WTC11 (cell line): ENCODE results near the gene SPSB2. TPM values are rescaled to one million over a fixed set of nuclear protein-coding genes. Genes with fewer than 3 reads are reported as not detected.
A peak's percentile ranks its signal among the peaks of the same experiment; 100 is the strongest.

Experiments used
- ATAC-seq: fragments of 200-7000 bp; cut with Tn5 transposase; 2 replicates; pipeline ENCODE4 v1.10.0; 2021; ENCODE audit warnings: mild to moderate bottlenecking, moderate library complexity
- CTCF ChIA-PET: fragments of 300-600 bp; sonication (Branson Sonifier 250); formaldehyde crosslinking; loops from one replicate; lab custom pipeline; 2021; ENCODE audit warnings: antibody characterized with exemption; lab: Charles Lee
- POLR2A ChIA-PET: fragments of 350-600 bp; sonication (Branson Sonifier 250); formaldehyde crosslinking; loops from one replicate; lab custom pipeline; 2021; ENCODE audit warnings: antibody characterized with exemption; lab: Charles Lee
- DNase-seq: peaks from one replicate; pipeline ENCODE4 v3.0.0; 2021; ENCODE audit warnings: low spot score
- H3K27ac Mint-ChIP-seq: 2 replicates; pipeline ENCODE4 v1.8.0; 2021; ENCODE audit warnings: mixed read lengths
- H3K27me3 Mint-ChIP-seq: 2 replicates; pipeline ENCODE4 v1.8.0; 2021; ENCODE audit warnings: low read depth, mild to moderate bottlenecking, moderate library complexity, mixed read lengths
- H3K36me3 Mint-ChIP-seq: 2 replicates; pipeline ENCODE4 v1.8.0; 2021; ENCODE audit warnings: mixed read lengths
- H3K4me1 Mint-ChIP-seq: 2 replicates; pipeline ENCODE4 v1.8.0; 2022; ENCODE audit warnings: mixed read lengths
- H3K4me3 Mint-ChIP-seq: 2 replicates; pipeline ENCODE4 v1.8.0; 2021; ENCODE audit warnings: mild to moderate bottlenecking, moderate library complexity, mixed read lengths
- H3K9me3 Mint-ChIP-seq: 2 replicates; pipeline ENCODE4 v1.8.0; 2021; ENCODE audit warnings: mixed read lengths
- ATF2 ChIP-seq: sonication (generic); formaldehyde crosslinking; IDR thresholded peaks from 2 replicates; pipeline ENCODE4 v1.8.1; 2022; ENCODE audit warnings: low read depth, missing genetic modification reagents, borderline replicate concordance
- ATF3 ChIP-seq: sonication (generic); formaldehyde crosslinking; conservative IDR thresholded peaks from 2 replicates; pipeline ENCODE4 v1.8.1; 2022; ENCODE audit warnings: mild to moderate bottlenecking, missing genetic modification reagents
- CREB1 ChIP-seq: sonication (generic); formaldehyde crosslinking; IDR thresholded peaks from 2 replicates; pipeline ENCODE4 v1.8.0; 2023; ENCODE audit warnings: mild to moderate bottlenecking, missing genetic modification reagents
- EMX1 ChIP-seq: fragments of 250-450 bp; sonication (Bioruptor Pico); IDR thresholded peaks from 2 replicates; pipeline ENCODE4 v1.8.0; 2021; ENCODE audit warnings: mild to moderate bottlenecking
- FOXJ3 ChIP-seq: sonication (generic); formaldehyde crosslinking; IDR thresholded peaks from 2 replicates; pipeline ENCODE4 v1.9.0; 2021; ENCODE audit warnings: missing genetic modification reagents, mild to moderate bottlenecking, borderline replicate concordance
- FOXP1 ChIP-seq: sonication (generic); formaldehyde crosslinking; IDR thresholded peaks from 2 replicates; pipeline ENCODE4 v1.8.0; 2022; ENCODE audit warnings: missing genetic modification reagents, mild to moderate bottlenecking, moderate library complexity, borderline replicate concordance
- GABPB1 ChIP-seq: sonication (generic); formaldehyde crosslinking; IDR thresholded peaks from 2 replicates; pipeline ENCODE4 v1.8.1; 2023; ENCODE audit warnings: mild to moderate bottlenecking, missing genetic modification reagents
- JUN ChIP-seq: sonication (generic); formaldehyde crosslinking; IDR thresholded peaks from 2 replicates; pipeline ENCODE4 v1.8.0; 2023; ENCODE audit warnings: mild to moderate bottlenecking, missing genetic modification reagents
- MLX ChIP-seq: sonication (generic); formaldehyde crosslinking; IDR thresholded peaks from 2 replicates; pipeline ENCODE4 v1.8.1; 2023; ENCODE audit warnings: mild to moderate bottlenecking, missing genetic modification reagents, moderate library complexity
- NFE2L1 ChIP-seq: sonication (generic); formaldehyde crosslinking; IDR thresholded peaks from 2 replicates; pipeline ENCODE4 v1.8.1; 2023; ENCODE audit warnings: missing genetic modification reagents
- NR3C1 ChIP-seq: sonication (generic); formaldehyde crosslinking; conservative IDR thresholded peaks from 2 replicates; pipeline ENCODE4 v1.8.1; 2023; ENCODE audit warnings: low read depth, mild to moderate bottlenecking, missing genetic modification reagents
- STAT6 ChIP-seq: sonication (generic); formaldehyde crosslinking; conservative IDR thresholded peaks from 2 replicates; pipeline ENCODE4 v1.8.1; 2023; ENCODE audit warnings: mild to moderate bottlenecking, low read depth, missing genetic modification reagents, moderate library complexity
- USF2 ChIP-seq: sonication (generic); formaldehyde crosslinking; IDR thresholded peaks from 2 replicates; pipeline ENCODE4 v1.8.1; 2023; ENCODE audit warnings: mild to moderate bottlenecking, missing genetic modification reagents, moderate library complexity
- ZBTB43 ChIP-seq: sonication (generic); formaldehyde crosslinking; IDR thresholded peaks from 2 replicates; pipeline ENCODE4 v1.8.1; 2023; ENCODE audit warnings: mild to moderate bottlenecking, missing genetic modification reagents
- ZNF138 ChIP-seq: sonication (generic); formaldehyde crosslinking; conservative IDR thresholded peaks from 2 replicates; pipeline ENCODE4 v1.8.1; 2022; ENCODE audit warnings: mild to moderate bottlenecking, moderate library complexity, missing genetic modification reagents
- ZNF281 ChIP-seq: sonication (generic); formaldehyde crosslinking; IDR thresholded peaks from 2 replicates; pipeline ENCODE4 v1.8.0; 2023; ENCODE audit warnings: mild to moderate bottlenecking, missing genetic modification reagents
- ZNF396 ChIP-seq: fragments of 250-450 bp; sonication (Bioruptor Pico); IDR thresholded peaks from 2 replicates; pipeline ENCODE4 v1.8.0; 2021; ENCODE audit warnings: mild to moderate bottlenecking, moderate library complexity, borderline replicate concordance
- ZNF532 ChIP-seq: fragments of 250-450 bp; sonication (Bioruptor Pico); IDR thresholded peaks from 2 replicates; pipeline ENCODE4 v1.9.0; 2021; ENCODE audit warnings: mild to moderate bottlenecking, borderline replicate concordance
- total RNA-seq: library from RNA; stranded (reverse); gene quantifications from 3 replicates; pipeline ENCODE4 v1.2.3, GENCODE V29; 2021

Gene SPSB2
- total RNA-seq, 1 experiment from 2014 or later, result 25.5 TPM

- ATAC-seq (no peak), DNase-seq (peak; percentile 56)
- no peak for TF ChIP-seq ZNF138 (CRISPR knock-in tag)
- TF ChIP-seq NR3C1, result no peak
- TF ChIP-seq GABPB1 (CRISPR knock-in tag), result no peak
- TF ChIP-seq ATF2 (CRISPR knock-in tag), result no peak
- TF ChIP-seq USF2, result no peak
- no peak for TF ChIP-seq NFE2L1 (CRISPR knock-in tag)
- TF ChIP-seq MLX (CRISPR knock-in tag), result no peak
- TF ChIP-seq FOXP1 (CRISPR knock-in tag), result no peak
- no peak for TF ChIP-seq ATF3 (CRISPR knock-in tag)
- no peak for TF ChIP-seq ZNF281 (CRISPR knock-in tag)
- TF ChIP-seq STAT6 (CRISPR knock-in tag), result no peak
- TF ChIP-seq ZBTB43, result no peak
- TF ChIP-seq CREB1 (CRISPR knock-in tag), result no peak
- TF ChIP-seq EMX1 (CRISPR knock-in tag), result no peak
- no peak for TF ChIP-seq ZNF396
- TF ChIP-seq JUN (CRISPR knock-in tag), result no peak
- no peak for TF ChIP-seq ZNF532 (CRISPR knock-in tag)
- TF ChIP-seq FOXJ3 (CRISPR knock-in tag), result no peak
- POLR2A ChIA-PET, result no interaction called here
- H3K36me3 Mint-ChIP-seq, result no peaks in the 10 kb centered on the region
- CTCF ChIA-PET, result interaction anchor here (0.9 to 1.5 kb wide), 3 partner anchors 9 to 38 kb away, joined by 4 to 5 read pairs (median 4); no protein-coding TSS in a partner anchor
- H3K27me3 Mint-ChIP-seq, result peaks cover 2% of the 10 kb centered on the region
- no peak overlapping the region for H3K27ac Mint-ChIP-seq
- H3K4me3 Mint-ChIP-seq, result no peak overlapping the region
- H3K4me1 Mint-ChIP-seq, result peaks cover 12% of the 10 kb centered on the region
- no peaks in the 10 kb centered on the region for H3K9me3 Mint-ChIP-seq
Observed at GRCh38 chr12:6899837-6900519, 26.9 kb upstream of the SPSB2 start.
